Endothelial cell (in vitro differentiated cells): ENCODE data around the gene ZFAND5. TPM values are rescaled to one million over a fixed set of nuclear protein-coding genes. Genes with fewer than 3 reads are reported as not detected.

Source experiments
- DNase-seq: peaks from one replicate; pipeline ENCODE4 v3.0.0; 2021; ENCODE audit warnings: low spot score
- H3K27ac Mint-ChIP-seq: one replicate; pipeline ENCODE4 v1.8.0; 2021; ENCODE audit warnings: mixed read lengths, inconsistent platforms; ENCODE audit not compliant: unreplicated experiment
- H3K27me3 Mint-ChIP-seq: one replicate; pipeline ENCODE4 v1.8.0; 2021; ENCODE audit warnings: mild to moderate bottlenecking, moderate library complexity, mixed read lengths, inconsistent platforms; ENCODE audit not compliant: unreplicated experiment
- H3K36me3 Mint-ChIP-seq: one replicate; pipeline ENCODE4 v1.8.0; 2021; ENCODE audit warnings: mild to moderate bottlenecking, low read depth, mixed read lengths, inconsistent platforms; ENCODE audit not compliant: unreplicated experiment
- H3K4me1 Mint-ChIP-seq: one replicate; pipeline ENCODE4 v1.8.0; 2021; ENCODE audit warnings: mild to moderate bottlenecking, mixed read lengths, inconsistent platforms; ENCODE audit not compliant: unreplicated experiment
- H3K4me3 Mint-ChIP-seq: one replicate; pipeline ENCODE4 v1.8.0; 2021; ENCODE audit warnings: mild to moderate bottlenecking, mixed read lengths, inconsistent platforms; ENCODE audit not compliant: unreplicated experiment
- H3K9me3 Mint-ChIP-seq: one replicate; pipeline ENCODE4 v1.8.0; 2021; ENCODE audit warnings: mixed read lengths, inconsistent platforms; ENCODE audit not compliant: unreplicated experiment
- total RNA-seq: library from RNA; stranded (reverse); fragmentation: NEBNext Ultra II Directional; extraction: Animal tissue kit (Norgen Biotek cat#: 25700); gene quantifications from one replicate; pipeline ENCODE4 v1.2.1, GENCODE V29; 2021; ENCODE audit not compliant: unreplicated experiment
- TF ChIP-seq, protein P1 (sequence below): fragments of 200-600 bp; sonication (generic); IDR thresholded peaks from one replicate; pipeline ENCODE4 v1.5.0; 2021; ENCODE audit warnings: antibody characterized with exemption; ENCODE audit not compliant: unreplicated experiment

ZFAND5 gene
- total RNA-seq, 1 donor from 2014 or later = 154 TPM

DNA sequence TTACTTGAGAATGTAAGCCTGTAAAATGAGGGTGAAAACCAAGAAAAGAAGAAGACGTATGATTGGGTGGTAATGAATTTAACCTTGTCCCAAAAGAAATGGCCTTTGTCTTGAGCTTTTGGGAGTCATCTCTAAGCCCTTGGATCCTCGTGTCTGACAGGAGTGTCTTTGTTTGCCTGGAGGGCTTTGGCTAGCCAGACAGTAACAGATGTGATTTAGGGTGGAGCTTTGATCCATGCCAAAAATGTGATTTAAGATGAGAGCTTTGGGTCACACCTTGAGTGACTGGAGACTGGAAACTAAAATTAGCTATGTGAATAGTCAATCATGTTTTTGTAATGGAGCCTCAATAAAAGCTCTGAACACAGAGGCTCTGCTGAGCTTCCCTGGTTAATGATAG, 25.9 kb upstream of the ZFAND5 start:
- no peak overlapping the region for H3K27ac Mint-ChIP-seq
- no peak overlapping the region for H3K4me3 Mint-ChIP-seq
- H3K27me3 Mint-ChIP-seq = no peaks in the 10 kb centered on the region
- no peaks in the 10 kb centered on the region for H3K4me1 Mint-ChIP-seq
- no peaks in the 10 kb centered on the region for H3K36me3 Mint-ChIP-seq
- DNase-seq = no peak
- TF ChIP-seq, protein P1, sequence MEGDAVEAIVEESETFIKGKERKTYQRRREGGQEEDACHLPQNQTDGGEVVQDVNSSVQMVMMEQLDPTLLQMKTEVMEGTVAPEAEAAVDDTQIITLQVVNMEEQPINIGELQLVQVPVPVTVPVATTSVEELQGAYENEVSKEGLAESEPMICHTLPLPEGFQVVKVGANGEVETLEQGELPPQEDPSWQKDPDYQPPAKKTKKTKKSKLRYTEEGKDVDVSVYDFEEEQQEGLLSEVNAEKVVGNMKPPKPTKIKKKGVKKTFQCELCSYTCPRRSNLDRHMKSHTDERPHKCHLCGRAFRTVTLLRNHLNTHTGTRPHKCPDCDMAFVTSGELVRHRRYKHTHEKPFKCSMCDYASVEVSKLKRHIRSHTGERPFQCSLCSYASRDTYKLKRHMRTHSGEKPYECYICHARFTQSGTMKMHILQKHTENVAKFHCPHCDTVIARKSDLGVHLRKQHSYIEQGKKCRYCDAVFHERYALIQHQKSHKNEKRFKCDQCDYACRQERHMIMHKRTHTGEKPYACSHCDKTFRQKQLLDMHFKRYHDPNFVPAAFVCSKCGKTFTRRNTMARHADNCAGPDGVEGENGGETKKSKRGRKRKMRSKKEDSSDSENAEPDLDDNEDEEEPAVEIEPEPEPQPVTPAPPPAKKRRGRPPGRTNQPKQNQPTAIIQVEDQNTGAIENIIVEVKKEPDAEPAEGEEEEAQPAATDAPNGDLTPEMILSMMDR = no peak
- H3K9me3 Mint-ChIP-seq = no peaks in the 10 kb centered on the region

- no peak for DNase-seq
- Mint-ChIP-seq H3K27ac (no peak overlapping the region), H3K4me3 (no peak overlapping the region), H3K27me3 (no peaks in the 10 kb centered on the region), H3K9me3 (no peaks in the 10 kb centered on the region), H3K4me1 (no peaks in the 10 kb centered on the region), H3K36me3 (no peaks in the 10 kb centered on the region)
- TF ChIP-seq, protein P1 = no peak
Observed at GRCh38 chr9:72386186-72386585, 21.2 kb upstream of the ZFAND5 start.

- Mint-ChIP-seq H3K4me3 (no peak overlapping the region), H3K27ac (no peak overlapping the region), H3K4me1 (no peaks in the 10 kb centered on the region), H3K9me3 (no peaks in the 10 kb centered on the region), H3K27me3 (no peaks in the 10 kb centered on the region), H3K36me3 (no peaks in the 10 kb centered on the region)
- TF ChIP-seq, protein P1 = no peak
- DNase-seq = no peak
Observed at GRCh38 chr9:72384710-72385485, 19.9 kb upstream of the ZFAND5 start.

- DNase-seq = no peak
- Mint-ChIP-seq H3K9me3 (no peaks in the 10 kb centered on the region), H3K4me1 (no peaks in the 10 kb centered on the region), H3K27ac (no peak overlapping the region), H3K4me3 (no peak overlapping the region), H3K27me3 (no peaks in the 10 kb centered on the region), H3K36me3 (no peaks in the 10 kb centered on the region)
- TF ChIP-seq, protein P1 = no peak
Observed at GRCh38 chr9:72383978-72384709, 19.1 kb upstream of the ZFAND5 start.

GRCh38 chr9:72382405-72382804, 17.4 kb upstream of the ZFAND5 start:
- H3K27me3 Mint-ChIP-seq = no peaks in the 10 kb centered on the region
- no peaks in the 10 kb centered on the region for H3K36me3 Mint-ChIP-seq
- H3K4me3 Mint-ChIP-seq = no peak overlapping the region
- no peaks in the 10 kb centered on the region for H3K9me3 Mint-ChIP-seq
- TF ChIP-seq, protein P1 = no peak
- no peak for DNase-seq
- H3K4me1 Mint-ChIP-seq = no peaks in the 10 kb centered on the region
- H3K27ac Mint-ChIP-seq = no peak overlapping the region
